SK-N-MC (cell line): ENCODE data around the gene ZNF557.
"Not testable (repeated sequence)": the region's sequence is repeated elsewhere in the genome, so short reads cannot be mapped to it uniquely, and the experiment has no call there.

Experiments
- DNase-seq: peaks from one replicate; pipeline ENCODE4 v3.0.0-alpha.2; 2011; ENCODE audit warnings: low read depth, low spot score
- H3K27ac ChIP-seq: fragments of 200-600 bp; sonication (generic); 2 replicates; pipeline ENCODE4 v1.5.1; 2016; ENCODE audit warnings: mixed run types
- H3K36me3 ChIP-seq: fragments of 200-600 bp; sonication (generic); 2 replicates; pipeline ENCODE4 v1.6.1; 2017; ENCODE audit warnings: antibody characterized with exemption, low read length, mixed read lengths; ENCODE audit not compliant: insufficient read depth
- H3K4me3 ChIP-seq: fragments of 200-600 bp; sonication (generic); 2 replicates; pipeline ENCODE4 v1.5.1; 2016
- H3K9ac ChIP-seq: fragments of 200-600 bp; sonication (generic); 2 replicates; pipeline ENCODE4 v1.8.0; 2017; ENCODE audit warnings: mixed run types, mixed read lengths; ENCODE audit not compliant: insufficient read length
- H3K9me3 ChIP-seq: fragments of 200-600 bp; sonication (generic); 2 replicates; pipeline ENCODE4 v1.6.1; 2017; ENCODE audit warnings: low read depth, mild to moderate bottlenecking, antibody characterized with exemption, low read length, moderate library complexity, mixed read lengths
- EZH2 ChIP-seq: fragments of 200-600 bp; sonication (generic); IDR thresholded peaks from one replicate; pipeline ENCODE4 v1.6.1; 2017; ENCODE audit warnings: antibody characterized with exemption
- FOXP2 ChIP-seq: optimal IDR thresholded peaks from 2 replicates; pipeline ENCODE3; 2011; ENCODE audit warnings: mild to moderate bottlenecking, moderate library complexity; ENCODE audit not compliant: insufficient read depth; ENCODE audit errors: extremely low read length, control extremely low read depth
- POLR2AphosphoS5 ChIP-seq: IDR thresholded peaks from 2 replicates; pipeline ENCODE4 v1.6.1; 2012; ENCODE audit warnings: mild to moderate bottlenecking, low read depth, low read length, borderline replicate concordance

Gene ZNF557

DNA sequence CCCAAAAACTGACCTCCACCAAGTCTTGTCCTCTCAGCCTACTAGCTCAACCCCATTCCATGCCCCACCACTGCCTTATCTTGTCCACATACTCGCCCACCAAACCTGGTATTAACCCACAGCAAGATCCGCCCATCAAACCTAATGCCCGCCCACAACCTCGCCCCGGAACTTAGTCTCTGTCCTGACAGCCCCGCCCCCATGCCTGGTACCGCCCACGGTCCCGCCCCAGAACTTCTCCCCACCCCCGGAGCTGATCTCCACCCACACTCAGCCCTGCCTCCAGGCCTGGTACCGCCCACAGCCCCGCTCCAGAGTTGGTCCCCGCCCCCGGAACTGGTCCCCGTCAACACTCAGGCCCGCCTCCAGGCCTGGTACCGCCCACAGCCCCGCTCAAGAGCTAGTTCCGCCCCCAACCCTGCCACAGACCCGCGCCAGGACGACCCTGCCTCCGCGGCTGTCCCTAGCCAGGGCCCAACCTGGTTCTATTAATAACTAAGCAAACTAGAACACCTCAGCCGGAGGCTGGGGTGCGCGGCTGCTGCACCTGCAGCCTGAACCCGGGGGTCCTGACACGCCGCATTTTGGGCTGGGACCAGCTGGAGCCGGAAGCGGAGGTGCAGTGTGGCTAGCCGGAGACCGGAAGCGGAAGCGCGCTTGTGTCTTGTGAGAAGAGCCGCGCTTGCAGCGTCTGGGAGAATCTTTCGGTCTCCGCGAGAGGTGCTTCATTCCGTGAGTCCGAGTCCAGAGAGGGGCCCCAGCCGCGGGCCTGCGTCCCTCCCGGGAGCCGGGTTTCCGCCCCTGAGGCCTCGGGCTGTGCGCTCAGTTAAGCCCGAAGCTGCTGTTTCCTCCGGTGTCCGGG lies at the start of gene ZNF557:
ZNF557 (plus strand) TSS at position 662 of the 862 bp plus-strand sequence. CDS start 5,372 bp downstream, outside the sequence.
- TF ChIP-seq POLR2AphosphoS5 (peak; percentile 80; the same call in 1 of the 2 replicates), FOXP2 (peak; percentile 85), EZH2 (no peak)
- DNase-seq: peak; percentile 84
- H3K4me3 ChIP-seq: peak within 1 kb of the TSS; percentile 100

DNA sequence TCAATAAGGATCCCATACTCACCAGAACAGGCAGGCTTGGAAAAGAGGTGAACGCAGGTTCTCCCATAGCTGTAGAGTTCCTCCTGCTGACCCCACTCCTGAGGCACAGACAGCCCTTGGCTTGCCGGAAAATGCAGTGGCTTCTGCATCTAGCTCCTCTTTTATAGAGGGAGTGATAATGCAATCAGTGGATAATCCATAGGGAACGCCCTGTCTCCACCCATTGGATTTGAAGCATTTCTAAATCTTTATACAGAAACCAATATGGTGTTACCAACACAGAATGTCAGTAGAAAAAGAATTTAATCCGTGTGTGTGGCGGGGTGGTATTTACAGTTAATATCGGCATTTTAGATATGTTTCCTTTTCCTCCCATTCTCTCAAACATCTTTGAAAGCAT lies 48.2 kb upstream of the ZNF557 start, which contains the start of gene MBD3L2B:
MBD3L2B (minus strand) TSS at position 101 of the 400 bp plus-strand sequence; CDS start at position 67, 34 bp downstream.
- H3K9ac ChIP-seq, H3K27ac ChIP-seq, H3K9me3 ChIP-seq, DNase-seq, H3K4me3 ChIP-seq, H3K36me3 ChIP-seq: not testable (repeated sequence)

More for the DNA sequence above, at the start of gene ZNF557:
- peak within 1 kb of the TSS; percentile 85 for H3K9ac ChIP-seq
- H3K36me3 ChIP-seq: peaks cover 33% of the 10 kb centered on the region
- H3K27ac ChIP-seq: peak within 1 kb of the TSS; percentile 84
- H3K9me3 ChIP-seq: no peaks in the 10 kb centered on the region; the same call in 1 of the 2 replicates

DNA sequence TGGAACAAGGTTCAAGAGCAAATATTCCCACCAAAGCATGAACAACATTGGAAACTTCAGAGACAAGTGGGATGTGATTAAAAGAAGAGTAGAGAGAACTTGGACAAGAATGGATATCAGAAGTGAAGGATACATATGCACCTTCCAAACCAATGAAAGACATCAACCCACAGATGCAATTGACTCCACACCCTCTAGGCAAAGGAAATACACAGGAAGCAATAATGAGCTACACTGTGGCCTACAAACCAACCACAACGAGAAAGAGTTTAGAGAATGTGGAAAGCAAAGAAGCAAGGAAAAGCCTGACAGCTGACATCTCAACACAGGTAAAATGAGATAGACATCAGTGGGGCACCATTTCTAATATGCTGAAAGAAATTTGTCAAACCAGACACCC lies 40.7 kb upstream of the ZNF557 start:
- not testable (repeated sequence) for H3K36me3 ChIP-seq, H3K4me3 ChIP-seq, H3K9ac ChIP-seq, H3K27ac ChIP-seq, H3K9me3 ChIP-seq, DNase-seq

DNA sequence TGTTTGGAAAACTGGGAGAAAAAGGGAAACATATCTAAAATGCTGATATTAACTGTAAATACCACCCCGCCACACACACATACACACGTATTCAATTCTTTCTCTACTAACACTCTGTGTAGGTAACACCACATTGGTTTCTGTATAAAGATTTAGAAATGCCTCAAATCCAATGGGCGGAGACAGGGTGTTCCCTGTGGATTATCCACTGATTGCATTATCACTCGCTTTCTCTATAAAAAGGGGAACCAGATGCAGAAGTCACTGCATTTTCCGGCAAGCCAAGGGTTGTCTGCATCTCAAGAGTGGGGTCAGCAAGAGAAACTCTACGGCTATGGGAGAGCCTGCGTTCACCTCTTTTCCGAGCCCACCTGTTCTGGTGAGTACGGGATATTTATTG lies 39.2 kb upstream of the ZNF557 start, which contains the start of gene MBD3L5:
MBD3L5 (plus strand) TSS at position 301 of the 400 bp plus-strand sequence; CDS start at position 335, 34 bp downstream.
- H3K4me3 ChIP-seq, H3K9ac ChIP-seq, H3K9me3 ChIP-seq, DNase-seq, H3K27ac ChIP-seq, H3K36me3 ChIP-seq: not testable (repeated sequence)

DNA sequence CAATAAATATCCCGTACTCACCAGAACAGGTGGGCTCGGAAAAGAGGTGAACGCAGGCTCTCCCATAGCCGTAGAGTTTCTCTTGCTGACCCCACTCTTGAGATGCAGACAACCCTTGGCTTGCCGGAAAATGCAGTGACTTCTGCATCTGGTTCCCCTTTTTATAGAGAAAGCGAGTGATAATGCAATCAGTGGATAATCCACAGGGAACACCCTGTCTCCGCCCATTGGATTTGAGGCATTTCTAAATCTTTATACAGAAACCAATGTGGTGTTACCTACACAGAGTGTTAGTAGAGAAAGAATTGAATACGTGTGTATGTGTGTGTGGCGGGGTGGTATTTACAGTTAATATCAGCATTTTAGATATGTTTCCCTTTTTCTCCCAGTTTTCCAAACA lies 29.4 kb upstream of the ZNF557 start, which contains the start of gene MBD3L4:
MBD3L4 (minus strand) TSS at position 101 of the 400 bp plus-strand sequence; CDS start at position 66, 35 bp downstream.
- not testable (repeated sequence) for H3K9ac ChIP-seq, H3K36me3 ChIP-seq, H3K27ac ChIP-seq, H3K9me3 ChIP-seq, DNase-seq, H3K4me3 ChIP-seq

DNA sequence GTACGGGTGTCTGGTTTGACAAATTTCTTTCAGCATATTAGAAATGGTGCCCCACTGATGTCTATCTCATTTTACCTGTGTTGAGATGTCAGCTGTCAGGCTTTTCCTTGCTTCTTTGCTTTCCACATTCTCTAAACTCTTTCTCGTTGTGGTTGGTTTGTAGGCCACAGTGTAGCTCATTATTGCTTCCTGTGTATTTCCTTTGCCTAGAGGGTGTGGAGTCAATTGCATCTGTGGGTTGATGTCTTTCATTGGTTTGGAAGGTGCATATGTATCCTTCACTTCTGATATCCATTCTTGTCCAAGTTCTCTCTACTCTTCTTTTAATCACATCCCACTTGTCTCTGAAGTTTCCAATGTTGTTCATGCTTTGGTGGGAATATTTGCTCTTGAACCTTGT lies 27.9 kb upstream of the ZNF557 start:
- H3K27ac ChIP-seq, H3K9ac ChIP-seq, H3K9me3 ChIP-seq, H3K4me3 ChIP-seq, H3K36me3 ChIP-seq, DNase-seq: not testable (repeated sequence)

DNA sequence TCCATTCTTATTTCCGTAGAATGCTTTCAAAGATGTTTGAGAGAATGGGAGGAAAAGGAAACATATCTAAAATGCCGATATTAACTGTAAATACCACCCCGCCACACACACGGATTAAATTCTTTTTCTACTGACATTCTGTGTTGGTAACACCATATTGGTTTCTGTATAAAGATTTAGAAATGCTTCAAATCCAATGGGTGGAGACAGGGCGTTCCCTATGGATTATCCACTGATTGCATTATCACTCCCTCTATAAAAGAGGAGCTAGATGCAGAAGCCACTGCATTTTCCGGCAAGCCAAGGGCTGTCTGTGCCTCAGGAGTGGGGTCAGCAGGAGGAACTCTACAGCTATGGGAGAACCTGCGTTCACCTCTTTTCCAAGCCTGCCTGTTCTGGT lies 20.5 kb upstream of the ZNF557 start, which contains the start of gene MBD3L2:
MBD3L2 (plus strand) TSS at position 301 of the 400 bp plus-strand sequence; CDS start at position 354, 53 bp downstream.
- H3K36me3 ChIP-seq, H3K4me3 ChIP-seq, H3K9ac ChIP-seq, DNase-seq, H3K9me3 ChIP-seq, H3K27ac ChIP-seq: not testable (repeated sequence)

DNA sequence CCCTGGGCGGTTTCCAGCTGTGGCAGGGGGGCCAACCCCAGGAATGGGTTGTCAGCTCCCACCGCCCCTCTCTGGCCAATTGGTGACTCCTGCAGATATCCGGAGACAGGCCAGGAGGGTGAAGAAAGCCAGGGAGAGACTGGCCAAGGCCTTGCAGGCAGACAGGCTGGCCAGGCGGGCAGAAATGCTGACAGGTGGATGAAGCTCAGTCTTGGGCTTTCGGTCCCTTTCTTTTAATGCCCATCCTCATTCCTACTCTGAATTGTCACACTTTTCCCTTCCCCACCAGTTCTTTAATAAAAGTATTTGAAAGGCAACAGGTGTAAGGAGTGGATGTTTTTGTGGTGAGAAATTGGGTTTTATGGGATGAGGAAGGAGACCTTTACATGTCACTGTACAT lies 18.1 kb upstream of the ZNF557 start:
- not testable (repeated sequence) for H3K36me3 ChIP-seq, H3K27ac ChIP-seq, H3K4me3 ChIP-seq, H3K9ac ChIP-seq, H3K9me3 ChIP-seq, DNase-seq

DNA sequence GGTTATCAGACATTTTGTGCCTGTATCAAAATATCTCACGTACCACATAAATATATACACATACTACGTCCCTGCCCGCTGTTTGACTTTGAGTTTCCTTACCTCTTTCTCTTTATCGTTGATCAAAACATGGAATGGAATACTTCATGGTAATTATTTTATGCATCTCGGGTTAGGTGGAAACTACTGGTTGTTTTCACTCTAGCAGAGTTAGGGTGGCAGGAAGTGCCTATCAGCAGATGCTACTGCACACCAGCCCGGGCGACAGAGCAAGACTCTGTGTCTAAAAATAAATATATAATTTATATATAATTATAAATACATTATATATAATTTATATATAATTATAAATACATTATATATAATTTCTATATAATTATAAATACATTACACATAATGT lies 16.6 kb upstream of the ZNF557 start:
- not testable (repeated sequence) for H3K27ac ChIP-seq, H3K9me3 ChIP-seq, H3K36me3 ChIP-seq, H3K9ac ChIP-seq, DNase-seq, H3K4me3 ChIP-seq

DNA sequence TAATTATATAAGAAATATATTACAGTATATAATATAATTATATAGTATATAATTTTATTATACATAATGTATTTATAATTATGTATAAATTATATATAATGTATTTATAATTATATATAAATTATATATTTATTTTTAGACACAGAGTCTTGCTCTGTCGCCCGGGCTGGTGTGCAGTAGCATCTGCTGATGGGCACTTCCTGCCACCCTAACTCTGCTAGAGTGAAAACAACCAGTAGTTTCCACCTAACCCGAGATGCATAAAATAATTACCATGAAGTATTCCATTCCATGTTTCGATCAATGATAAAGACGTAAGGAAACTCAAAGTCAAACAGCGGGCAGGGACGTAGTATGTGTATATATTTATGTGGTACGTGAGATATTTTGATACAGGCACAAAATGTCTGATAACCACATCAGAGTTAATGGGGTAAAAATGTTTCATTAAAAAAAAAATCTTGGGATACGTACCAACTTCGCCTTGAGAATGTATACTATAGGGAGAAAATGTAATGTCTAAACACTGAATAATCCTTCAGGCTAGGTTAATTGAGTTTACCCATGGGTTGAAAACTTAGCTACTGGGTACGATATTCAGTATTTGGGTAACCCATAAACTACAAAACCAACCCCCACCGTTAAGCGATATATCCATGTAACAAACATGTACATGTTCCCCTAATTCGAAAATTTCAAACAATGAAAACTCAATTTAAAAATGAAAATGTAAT lies 14.7 kb upstream of the ZNF557 start:
- DNase-seq, H3K36me3 ChIP-seq, H3K9ac ChIP-seq, H3K9me3 ChIP-seq, H3K4me3 ChIP-seq, H3K27ac ChIP-seq: not testable (repeated sequence)

DNA sequence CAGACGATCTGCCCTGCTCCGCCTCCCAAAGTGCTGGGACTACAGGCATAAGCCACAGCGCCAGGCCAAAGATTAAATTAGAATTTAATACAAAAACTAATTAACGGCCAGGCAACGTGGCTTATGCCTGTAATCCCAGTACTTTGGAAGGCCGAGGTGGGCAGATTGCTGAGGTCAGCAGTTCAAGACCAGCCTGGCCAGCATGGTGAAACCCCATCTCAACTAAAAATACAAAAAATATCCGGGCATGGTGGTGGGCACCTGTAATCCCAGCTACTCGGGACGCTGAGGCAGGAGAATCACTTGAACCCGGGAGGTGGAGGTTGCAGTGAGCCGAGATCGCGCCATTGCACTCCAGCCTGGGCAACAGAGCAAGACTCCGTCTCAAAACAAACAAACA lies 13.8 kb upstream of the ZNF557 start:
- H3K36me3 ChIP-seq, H3K4me3 ChIP-seq, DNase-seq, H3K9ac ChIP-seq, H3K9me3 ChIP-seq, H3K27ac ChIP-seq: not testable (repeated sequence)

DNA sequence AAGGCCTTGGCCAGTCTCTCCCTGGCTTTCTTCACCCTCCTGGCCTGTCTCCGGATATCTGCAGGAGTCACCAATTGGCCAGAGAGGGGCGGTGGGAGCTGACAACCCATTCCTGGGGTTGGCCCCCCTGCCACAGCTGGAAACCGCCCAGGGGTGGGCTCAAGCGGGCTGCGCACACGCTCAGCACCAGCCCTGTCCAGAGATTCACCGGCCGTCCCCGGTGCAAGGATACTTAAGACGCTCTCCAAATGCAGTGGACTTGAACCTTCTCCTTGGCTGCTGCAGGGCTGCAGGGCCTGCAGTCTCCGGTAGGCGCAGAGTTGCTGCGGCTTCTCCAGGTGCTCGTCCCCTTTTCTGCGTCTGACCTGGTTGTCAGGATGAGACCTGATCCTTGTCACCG lies 13.1 kb upstream of the ZNF557 start:
- not testable (repeated sequence) for H3K9ac ChIP-seq, H3K4me3 ChIP-seq, H3K9me3 ChIP-seq, DNase-seq, H3K36me3 ChIP-seq, H3K27ac ChIP-seq

DNA sequence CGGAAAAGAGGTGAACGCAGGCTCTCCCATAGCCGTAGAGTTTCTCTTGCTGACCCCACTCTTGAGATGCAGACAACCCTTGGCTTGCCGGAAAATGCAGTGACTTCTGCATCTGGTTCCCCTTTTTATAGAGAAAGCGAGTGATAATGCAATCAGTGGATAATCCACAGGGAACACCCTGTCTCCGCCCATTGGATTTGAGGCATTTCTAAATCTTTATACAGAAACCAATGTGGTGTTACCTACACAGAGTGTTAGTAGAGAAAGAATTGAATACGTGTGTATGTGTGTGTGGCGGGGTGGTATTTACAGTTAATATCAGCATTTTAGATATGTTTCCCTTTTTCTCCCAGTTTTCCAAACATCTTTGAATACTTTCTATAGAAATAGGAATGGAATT lies 10.9 kb upstream of the ZNF557 start, which contains the start of gene MBD3L3:
MBD3L3 (minus strand) TSS at position 101 of the 400 bp plus-strand sequence; CDS start at position 30, 71 bp downstream.
- not testable (repeated sequence) for H3K9ac ChIP-seq, H3K4me3 ChIP-seq, H3K36me3 ChIP-seq, H3K27ac ChIP-seq, DNase-seq, H3K9me3 ChIP-seq
